Stimulated activated CD4-positive, alpha-beta T cell treated with anti-CD3 and anti-CD28 coated beads, Interleukin-2, amount 100 ng/mL, for 4 hours (primary cell): ENCODE measurements around the gene FKBP2.

ENCODE experiments used
- DNase-seq: peaks from one replicate; pipeline ENCODE4 v3.0.0-alpha.2; 2020; ENCODE audit warnings: low read depth

Gene FKBP2

DNA sequence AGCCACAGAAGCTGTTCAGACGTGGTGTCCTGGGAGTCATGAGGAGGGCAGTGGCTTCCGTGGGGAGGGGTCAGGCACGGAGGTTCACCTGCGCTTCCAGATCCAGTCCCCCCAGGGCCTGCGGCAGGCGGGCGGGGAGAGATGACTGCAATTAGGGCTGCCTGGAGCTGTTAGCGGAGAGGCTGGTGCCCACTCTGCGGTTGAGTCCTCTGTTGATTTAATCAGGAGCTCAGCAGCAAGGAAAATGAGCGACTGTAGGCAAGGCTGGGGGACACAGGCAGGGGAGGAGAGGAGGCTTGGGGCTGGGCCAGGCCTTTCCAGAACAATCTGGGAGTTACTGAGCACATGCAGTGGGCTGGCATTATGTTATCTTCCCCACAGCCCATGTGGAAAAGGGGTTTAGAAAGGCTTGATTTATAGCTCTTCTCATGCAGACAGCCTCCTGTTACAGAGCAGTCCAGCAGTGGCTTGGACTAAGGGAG lies 23.5 kb downstream of the FKBP2 start:
- DNase-seq = no peak

DNA sequence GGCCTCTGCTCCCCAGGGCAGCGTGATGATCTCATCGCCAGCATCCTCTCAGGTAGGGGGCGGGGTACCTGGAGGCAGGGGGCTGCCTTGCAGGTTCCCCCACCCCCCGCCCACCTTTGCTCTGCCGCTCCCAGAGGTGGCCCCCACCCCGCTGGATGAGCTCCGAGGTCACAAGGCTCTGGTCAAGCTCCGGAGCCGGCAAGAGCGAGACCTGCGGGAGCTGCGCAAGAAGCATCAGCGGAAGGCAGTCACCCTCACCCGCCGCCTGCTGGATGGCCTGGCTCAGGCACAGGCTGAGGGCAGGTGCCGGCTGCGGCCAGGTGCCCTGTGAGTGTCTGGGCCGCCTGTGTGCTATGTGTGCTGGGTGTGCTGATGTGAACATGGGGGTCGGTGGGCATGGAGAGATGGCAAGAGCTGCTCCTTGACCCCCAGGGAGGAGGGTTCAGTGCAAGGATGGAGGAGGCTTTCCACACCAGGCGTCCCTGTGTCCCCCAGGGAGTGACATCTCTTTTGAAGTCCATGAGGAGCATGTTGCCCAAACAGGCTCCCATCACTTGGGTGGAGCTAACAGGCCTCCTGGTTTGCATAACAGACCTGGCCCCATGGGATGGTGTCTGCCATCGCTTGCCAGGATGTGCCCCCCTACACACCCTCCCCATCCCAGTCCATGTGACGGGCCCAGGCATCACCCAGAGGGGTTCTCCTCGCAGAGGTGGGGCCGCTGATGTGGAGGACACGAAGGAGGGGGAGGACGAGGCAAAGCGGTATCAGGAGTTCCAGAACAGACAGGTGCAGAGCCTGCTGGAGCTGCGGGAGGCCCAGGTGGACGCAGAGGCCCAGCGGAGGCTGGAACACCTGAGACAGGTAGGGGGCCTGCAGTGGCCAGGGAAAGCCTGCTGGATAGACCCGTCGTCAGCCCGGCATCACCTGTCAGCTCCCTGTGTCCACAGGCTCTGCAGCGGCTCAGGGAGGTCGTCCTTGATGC lies 24.6 kb downstream of the FKBP2 start:
- DNase-seq = no peak

DNA sequence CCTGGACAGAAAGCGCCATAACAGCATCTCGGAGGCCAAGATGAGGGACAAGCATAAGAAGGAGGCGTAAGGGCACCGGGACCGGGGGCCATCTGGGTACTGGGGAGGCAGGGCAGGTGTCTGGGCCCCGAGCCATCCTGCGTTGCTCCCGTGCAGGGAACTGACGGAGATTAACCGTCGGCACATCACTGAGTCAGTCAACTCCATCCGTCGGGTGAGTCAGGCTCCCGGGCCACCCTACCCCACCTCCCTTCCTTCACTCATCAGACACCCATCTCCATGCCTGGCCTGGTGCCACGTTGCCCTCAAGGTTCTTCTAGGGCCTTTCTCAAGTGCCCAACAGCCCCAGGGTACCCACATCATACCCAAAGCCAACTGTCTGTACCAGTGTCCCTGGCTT lies 25.4 kb downstream of the FKBP2 start:
- no peak for DNase-seq

DNA sequence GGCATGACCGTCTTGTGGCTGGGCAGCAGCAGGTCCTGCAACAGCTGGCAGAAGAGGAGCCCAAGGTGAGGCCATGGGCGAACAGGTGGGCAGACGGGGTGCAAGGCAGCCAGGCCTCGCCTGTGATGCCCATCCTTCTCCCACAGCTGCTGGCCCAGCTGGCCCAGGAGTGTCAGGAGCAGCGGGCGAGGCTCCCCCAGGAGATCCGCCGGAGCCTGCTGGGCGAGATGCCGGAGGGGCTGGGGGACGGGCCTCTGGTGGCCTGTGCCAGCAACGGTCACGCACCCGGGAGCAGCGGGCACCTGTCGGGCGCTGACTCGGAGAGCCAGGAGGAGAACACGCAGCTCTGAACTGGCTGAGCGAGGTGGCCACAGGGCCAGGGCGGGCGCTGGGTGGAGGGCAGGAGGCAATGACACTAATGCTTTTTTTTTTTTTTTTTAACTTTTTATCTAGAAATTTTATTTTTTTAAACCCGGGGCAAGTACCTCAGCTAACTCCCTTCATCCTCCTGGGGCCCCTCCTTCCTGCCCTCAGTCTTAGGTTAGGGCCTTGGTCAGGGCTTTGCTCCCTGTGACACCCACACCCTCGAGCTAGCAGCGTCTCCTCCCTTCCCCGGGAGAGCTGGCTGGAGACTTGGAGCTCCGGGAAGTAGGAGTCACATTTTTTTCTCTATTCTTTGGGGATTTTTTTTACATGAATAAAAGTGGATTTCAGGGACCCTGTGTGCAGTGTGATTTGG lies 26.5 kb downstream of the FKBP2 start:
- DNase-seq = no peak

DNA sequence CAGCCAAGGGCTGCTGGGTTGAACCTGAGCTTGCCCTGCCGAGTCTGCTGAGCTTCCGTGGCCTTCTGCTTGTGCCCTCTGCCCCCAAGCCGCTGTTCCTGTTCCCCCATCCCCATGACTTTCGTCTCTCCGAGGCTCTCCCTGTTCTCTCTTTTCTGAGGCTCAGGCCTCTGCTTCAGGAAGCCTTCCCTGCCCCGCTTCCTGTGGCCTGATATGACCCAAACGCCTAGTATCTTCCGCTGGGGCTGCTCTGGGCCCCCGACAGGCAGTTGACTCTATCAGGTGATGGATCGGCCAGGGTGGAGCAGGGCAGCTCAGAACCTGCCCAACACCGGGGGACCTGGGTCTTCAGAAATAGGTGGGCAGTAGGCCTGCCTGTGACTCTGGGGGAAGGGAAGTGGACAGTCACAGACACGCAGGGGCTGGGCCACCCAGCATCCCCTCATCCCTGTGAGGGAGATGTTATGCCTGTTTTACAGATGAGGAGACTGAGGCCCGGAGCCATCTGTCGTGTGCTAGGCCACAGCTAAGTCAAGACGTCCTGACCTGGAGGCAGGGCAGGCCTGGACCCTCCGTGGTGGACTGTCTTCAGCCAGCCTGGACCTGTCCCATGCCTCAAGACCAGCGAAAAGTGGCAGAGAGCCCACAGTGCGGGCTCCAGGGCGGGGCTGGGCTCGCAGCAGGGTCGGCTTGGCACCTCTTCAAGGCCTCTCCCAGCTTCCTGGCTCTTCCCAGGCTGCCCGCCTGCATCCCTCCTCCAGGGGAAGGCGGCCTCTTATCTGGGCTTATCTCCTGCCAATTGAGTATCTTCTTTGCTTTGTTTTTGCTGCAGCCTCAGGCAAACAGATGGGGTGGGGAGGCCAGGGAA lies 27.4 kb downstream of the FKBP2 start:
- no peak for DNase-seq

DNA sequence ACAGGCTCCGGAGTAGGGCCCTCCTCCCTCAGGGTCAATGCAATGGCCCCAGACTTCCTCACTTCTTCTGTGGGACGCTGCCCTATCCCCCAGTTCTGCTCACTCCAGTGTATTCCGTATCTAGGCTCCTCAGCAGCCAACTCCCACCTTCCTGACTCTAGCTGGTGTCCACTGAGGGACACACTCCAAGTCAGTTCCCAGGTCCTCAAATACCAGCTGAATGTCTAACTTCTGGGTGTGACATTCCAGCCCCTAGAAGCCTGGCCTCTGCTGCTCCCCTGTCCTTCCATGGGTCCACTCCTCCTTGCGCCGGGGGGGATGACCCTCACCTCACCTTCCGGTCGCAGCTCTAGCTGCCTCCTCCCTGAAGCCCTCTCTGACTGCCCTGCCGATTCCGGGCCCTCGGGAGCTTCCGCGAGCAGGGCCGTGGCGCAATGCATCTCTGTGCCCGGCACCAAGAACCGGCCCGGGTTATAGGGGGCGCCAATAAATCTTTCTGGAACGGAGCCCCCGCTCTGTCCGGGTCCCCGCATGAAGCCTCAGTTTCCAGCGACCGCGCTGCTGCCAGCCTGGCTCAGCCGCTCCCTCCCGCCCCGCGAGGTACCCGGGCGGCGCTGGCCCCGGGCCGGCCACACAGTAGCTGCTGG lies 28.1 kb downstream of the FKBP2 start:
- DNase-seq = no peak

DNA sequence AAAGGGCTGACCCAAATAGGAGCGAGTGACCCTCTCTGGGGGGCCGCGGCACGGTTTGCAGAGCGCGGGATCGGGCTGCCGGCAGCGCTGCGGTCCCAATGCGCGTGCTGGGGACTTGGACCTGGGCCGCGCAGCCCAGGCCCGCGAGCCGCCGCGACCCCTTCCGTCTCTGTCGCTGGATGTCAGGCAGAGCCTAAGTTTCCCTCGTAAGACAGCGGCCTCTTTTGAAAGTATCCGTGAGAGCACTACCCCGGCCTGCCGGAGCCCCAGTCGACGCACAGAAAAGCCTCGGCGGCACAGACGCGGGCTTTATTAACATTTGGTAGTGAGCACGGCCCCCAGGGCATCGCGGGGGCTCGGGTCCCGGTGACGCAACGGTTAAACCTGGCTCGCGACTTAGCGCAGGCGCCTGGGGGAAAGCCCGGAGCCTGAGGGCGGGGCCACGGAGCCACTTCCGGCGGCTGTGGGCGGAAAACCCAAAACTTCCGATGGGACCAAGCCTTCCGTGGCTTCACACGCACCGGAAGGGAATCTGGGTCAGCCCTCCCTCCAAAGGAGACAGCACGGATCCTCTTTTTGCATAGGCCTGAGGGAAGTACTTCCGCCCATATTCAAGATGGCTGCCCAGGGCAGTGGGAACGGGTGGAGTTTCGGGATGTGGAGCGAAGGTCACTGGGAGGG lies 28.8 kb downstream of the FKBP2 start:
- DNase-seq = peak; percentile 97

DNA sequence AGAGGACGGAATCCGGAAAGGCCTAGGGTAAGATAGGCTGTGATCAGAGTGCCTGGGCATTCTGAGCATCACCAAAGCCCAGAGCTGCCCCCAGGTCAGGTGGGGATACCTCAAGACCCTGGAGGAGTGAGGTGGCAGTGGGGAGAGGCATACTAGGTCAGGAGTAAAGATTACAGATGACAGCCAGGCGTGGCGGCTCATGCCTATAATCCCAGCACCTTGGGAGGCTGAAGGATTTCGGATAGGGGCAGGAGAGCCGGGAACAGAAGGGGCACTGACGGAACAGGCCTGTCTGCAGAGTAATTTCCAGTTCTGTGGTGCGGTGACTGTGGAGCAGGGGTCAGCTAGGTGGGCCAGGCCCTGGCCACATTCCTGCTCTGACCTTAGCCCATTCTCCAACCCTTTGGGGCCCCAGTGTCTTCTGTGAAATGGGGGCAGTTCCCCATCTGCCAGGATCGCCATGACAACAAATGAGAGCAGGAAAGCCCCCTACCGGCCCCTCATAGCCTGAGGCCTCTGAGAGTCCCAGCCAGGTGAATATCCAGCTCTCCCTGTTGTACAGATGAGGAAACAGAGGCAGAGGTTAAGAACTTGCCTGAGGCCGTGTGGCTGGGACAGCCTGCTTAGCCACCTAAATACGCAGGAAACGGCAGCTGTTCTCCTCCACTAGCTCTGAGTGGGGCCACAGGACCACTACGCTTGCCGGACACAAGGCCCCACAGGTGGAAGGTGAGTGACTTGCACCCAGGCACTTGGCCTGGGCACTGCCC lies 34.3 kb downstream of the FKBP2 start:
- DNase-seq = no peak

DNA sequence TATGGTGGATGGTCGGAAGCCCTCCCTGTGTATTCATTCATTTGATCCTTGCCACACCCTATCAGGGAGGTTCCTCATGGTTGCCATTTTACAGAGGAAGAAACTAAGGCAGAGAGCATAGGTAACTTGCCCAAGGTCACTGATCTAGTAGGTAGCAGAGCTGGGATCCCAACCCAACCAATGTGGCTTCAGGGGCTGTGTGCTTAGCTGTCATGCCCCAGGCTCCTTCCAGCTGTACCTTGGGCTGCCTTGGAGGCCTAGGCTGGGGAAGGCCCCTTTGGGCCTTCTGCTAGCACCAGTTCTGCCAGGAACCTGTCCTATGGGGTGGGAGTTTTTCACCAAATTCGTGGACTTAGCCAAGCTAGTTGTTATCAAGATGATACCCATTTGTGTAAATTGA lies 34.9 kb downstream of the FKBP2 start:
- no peak for DNase-seq

DNA sequence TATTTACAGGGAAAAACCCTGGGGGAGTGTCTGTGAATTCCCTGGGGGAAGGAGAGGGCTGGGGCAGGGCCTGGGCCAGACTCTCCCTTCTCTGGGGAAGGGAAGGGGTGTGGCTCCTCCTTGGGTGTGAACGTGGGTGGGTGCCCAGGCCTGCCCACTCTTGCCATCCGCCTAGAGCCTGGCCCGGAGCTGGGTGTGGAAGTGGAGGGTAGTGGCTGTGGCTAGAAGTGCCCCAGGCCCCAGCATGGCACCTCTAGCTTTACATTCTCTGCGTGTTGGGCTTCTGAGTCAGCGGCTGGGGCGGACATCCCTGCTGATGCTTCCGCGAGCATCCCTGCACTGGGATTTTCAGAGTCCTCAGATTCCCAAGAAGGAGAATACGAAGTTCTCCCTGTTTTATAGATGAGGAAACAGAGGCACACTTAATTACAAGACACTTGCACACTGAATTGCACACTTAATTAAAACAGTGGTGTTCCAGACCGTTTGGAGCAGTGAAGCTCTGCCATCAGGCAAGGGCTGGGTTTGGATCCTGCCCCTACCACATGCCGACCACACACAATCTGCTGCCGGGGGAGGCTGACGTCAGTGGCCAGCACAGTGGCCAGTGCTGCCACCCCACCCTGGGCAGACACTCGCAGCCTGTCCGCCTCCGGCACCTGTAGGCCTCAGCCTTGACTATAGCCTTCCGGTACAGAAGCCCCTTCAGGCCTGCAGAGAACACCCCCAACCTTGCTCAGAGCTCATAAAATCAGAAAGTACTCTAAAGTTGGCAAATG lies 35.9 kb downstream of the FKBP2 start:
- no peak for DNase-seq

DNA sequence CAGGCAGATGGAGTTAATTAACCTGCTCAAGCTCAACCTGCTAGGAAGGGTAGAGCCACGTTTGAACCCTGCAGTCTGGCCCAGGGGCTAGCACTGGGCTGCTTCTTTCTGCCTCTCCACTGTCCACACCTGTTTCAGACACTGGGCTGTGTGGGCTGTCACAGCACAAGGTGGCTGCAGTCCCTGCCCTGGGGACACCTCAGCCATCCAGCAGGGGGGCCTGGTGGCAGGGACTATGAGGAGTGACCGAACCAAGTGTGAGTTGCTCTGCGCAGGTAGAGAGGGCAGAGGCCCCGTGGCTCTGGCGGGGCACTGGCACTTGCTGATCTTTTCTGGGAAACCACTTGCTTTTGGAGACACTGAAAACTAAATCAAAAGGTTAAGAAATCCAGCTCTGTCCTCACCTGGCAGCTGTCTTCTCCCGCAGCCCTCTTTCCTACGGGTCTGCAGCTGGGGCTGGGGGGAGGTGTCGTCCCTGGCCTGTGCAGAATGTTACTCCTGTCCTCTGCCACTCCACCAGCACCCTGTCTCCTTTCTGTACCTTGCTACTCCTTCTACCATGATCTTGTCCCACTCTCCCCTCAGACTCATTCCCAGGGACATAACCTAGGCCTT lies 37.8 kb downstream of the FKBP2 start:
- DNase-seq = no peak

DNA sequence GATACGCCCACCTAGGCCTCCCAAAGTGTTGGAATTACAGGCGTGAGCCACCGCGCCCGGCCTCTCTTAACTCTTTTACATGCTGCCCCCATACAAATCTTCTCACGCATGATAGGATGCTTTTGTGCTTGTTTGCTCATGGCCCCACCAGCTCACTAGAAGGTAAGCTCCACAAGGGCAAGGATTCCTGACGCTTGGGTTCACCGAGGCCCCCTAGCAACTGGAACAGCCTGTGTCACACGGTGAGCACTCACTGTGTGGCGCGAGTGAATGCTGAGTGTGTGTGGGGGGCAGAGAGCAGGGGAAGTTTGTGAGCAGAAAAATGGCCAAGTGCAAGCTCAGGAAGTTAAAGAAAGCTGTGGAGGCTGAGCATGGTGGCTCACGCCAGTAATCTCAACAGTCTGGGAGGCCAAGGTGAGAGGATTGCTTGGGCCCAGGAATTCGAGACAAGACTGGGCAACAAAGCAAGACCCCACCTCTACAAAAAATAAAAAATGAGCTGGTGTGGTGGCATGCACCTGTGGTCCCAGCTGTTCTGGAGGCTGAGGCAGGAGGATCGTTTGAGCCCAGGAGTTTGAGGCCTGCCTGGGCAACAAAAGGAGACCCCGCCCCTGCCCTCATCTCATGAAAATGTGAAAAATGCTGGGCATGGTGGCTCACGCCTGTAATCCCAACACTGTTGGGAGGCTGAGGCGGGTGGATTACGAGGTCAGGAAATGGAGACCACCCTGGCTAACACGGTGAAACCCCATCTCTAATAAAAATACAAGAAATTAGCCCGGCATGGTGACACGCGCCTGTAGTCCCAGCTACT lies 41.3 kb downstream of the FKBP2 start:
- no peak for DNase-seq

DNA sequence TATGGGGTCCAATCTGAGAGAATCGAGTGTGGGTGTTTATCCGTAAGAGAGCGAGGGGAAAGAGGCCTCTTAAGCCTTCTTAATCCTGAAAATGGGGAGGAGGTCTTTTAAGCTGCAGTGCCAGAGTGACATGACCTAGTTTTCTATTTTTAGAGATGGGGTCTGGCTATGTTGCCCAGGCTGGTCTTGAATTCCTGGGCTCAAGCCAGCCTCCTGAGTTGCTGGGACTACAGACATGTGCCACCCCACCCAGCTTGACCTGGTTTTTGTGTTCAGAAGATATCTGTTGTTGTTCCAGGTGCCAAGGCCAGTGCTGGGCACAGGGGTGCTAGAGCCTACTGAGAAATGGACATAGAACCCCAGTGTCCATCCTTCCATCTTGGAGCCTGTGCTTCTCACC lies 42.2 kb downstream of the FKBP2 start:
- DNase-seq = no peak

DNA sequence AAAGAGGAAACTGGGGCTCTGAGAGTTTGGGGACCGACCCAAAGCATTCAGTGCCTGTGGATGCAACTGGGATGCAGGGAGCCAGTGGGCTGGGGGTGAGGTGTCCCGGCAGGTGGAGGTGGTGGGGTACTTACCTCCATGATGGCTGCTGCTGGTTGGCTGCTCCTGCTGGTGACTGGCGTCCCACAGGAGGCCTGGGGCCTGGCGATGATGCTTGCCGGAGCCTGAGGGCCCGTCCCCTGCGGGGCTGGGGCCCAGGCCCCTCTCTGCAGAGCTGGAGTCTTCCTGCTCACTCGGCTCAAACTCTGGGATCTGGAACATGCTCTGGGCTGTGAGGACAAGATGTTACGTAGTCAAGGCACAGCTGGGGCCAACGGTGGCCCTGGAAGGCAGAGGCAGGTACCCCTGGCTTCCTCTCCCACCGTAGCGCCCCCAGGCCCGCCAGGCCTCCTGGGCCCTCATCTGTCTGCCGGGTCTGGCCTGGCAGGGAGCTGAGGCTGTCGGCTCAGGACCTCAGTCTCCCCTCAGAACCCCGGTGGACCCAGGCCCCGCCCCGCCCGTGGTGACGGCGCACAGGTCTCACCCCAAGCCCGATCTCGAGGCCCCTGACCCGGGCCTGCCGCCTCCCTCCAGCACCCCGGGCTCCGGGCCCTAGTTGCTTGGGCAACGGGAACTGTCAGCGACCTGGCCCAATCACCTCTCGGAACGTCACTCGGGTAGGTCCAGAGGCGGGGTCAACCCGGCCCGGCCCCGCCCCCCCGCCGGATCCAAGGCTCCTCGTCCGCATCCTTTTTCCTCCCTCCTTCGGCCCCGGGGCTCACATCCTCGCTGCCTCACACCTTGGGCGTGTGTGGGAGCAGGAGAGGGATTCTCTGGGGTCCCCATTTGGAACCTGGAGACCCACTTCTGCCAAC lies 43.4 kb downstream of the FKBP2 start, which contains the start of gene BAD:
BAD (minus strand) TSS at position 618 of the 914 bp plus-strand sequence; CDS start at position 321, 297 bp downstream.
- DNase-seq = peak; percentile 88

DNA sequence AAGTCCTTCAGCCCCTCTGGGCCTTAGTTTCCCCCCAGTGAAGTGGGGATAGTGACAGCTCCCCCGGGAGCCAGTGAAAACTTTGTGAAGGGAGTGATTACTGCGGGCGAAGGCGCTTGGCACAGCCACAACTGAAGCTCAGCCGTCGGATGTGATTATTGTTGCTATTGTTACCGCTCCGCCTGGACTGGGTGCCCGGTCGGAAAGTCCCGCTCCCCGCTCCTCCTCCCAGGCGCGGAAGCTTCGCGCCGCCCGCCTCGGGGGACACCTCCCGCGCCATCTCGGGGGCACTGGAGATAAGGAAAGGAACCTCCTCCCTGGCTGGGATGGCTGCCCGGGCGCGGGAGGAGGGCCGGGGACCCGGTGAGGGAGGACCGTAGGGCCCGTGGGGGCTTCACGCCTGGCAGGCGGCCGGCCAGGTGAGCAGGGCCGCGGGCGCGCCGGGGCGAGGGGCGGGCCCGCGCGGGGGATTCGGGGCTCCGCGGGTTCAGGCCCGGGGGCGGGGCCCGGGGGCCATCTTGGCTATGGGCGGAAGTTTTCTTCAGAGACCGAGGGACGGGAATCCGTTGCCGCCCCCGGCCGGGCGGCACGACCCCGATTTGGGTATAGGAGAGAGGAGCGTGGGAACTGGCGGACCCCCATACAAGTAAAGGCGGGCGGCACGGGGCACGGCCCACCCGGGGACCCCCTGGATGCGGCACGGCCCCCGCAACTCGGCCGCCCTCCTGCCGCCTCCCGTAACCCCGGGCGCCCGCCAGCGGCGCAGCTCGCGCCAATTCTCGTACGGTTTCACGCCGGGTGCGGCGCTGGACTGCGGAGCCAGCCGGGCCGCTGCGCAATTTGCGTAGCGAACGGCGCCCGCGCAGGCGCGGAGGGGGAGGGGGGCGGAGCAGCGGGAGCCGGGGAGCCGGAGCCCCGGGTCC lies 44.3 kb downstream of the FKBP2 start, which contains the start of gene GPR137:
GPR137 (plus strand) TSS at position 887 of the 923 bp plus-strand sequence. CDS start 677 bp downstream, outside the sequence.
- DNase-seq = peak; percentile 87
